Fibroblast of villous mesenchyme (primary cell): ENCODE results near the gene ZFHX3. TPM values are rescaled to one million over a fixed set of nuclear protein-coding genes. Genes with fewer than 3 reads are reported as not detected.
A peak's percentile ranks its signal among the peaks of the same experiment; 100 is the strongest.

Source experiments
- DNase-seq: peaks from one replicate; pipeline ENCODE4 v3.0.0-alpha.2; 2010; ENCODE audit warnings: low read depth
- H3K4me3 ChIP-seq: 2 replicates; pipeline ENCODE4 v1.5.1; 2011; ENCODE audit warnings: low read depth, mild to moderate bottlenecking, low read length
- total RNA-seq: library from RNA; depleted of rRNA; stranded (reverse); fragments of >200 nt; gene quantifications from 2 replicates; pipeline ENCODE4 v1.2.3, GENCODE V29; 2012
- TF ChIP-seq, protein P1 (sequence below): IDR thresholded peaks from 2 replicates; pipeline ENCODE4 v1.5.1; 2012; ENCODE audit warnings: low read depth, mild to moderate bottlenecking, low read length; ENCODE audit not compliant: insufficient read depth

Gene ZFHX3
- total RNA-seq, 1 donor: 3.9 TPM

DNA sequence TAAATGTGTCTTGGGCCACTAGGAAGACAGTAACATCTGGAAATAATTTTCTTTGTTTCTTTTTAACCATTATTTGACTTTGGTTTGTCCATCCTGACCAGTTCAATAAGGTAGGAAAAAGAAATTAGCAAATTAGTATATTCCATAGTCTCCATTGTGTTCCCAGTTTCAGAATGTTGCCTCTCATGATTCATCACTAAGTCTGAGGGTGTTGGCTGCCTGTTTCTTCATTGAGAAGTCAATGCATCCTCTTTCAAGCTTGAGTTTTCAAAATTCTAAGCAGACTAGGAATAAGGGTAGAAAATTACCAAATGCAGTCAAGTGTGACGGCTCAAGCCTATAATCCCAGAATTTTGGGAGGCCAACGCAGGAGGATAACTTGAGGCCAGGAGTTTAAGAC is 41.9 kb downstream of the ZFHX3 start:
- DNase-seq: no peak
- TF ChIP-seq, protein P1, sequence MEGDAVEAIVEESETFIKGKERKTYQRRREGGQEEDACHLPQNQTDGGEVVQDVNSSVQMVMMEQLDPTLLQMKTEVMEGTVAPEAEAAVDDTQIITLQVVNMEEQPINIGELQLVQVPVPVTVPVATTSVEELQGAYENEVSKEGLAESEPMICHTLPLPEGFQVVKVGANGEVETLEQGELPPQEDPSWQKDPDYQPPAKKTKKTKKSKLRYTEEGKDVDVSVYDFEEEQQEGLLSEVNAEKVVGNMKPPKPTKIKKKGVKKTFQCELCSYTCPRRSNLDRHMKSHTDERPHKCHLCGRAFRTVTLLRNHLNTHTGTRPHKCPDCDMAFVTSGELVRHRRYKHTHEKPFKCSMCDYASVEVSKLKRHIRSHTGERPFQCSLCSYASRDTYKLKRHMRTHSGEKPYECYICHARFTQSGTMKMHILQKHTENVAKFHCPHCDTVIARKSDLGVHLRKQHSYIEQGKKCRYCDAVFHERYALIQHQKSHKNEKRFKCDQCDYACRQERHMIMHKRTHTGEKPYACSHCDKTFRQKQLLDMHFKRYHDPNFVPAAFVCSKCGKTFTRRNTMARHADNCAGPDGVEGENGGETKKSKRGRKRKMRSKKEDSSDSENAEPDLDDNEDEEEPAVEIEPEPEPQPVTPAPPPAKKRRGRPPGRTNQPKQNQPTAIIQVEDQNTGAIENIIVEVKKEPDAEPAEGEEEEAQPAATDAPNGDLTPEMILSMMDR: no peak
- H3K4me3 ChIP-seq: no peak overlapping the region

DNA sequence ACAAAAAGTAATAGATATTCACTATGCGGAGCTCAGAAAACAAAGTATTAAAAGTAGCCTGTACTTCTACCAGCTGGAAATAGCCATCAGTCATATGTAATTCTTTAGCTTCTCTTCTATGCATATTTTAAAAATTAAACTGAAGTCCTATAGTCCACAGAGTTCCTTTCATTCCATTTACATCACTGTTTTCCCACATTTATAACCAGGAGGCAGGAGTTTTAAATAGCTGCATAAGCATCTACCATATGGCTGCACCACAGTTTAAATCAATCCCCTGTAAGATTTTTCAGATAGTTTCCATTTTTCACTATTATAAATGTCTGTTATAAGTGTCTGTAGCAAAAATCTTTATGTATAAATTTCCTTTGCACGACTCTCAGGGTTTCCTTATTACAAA is 45.1 kb downstream of the ZFHX3 start:
- TF ChIP-seq, protein P1: no peak
- no peak overlapping the region for H3K4me3 ChIP-seq
- DNase-seq: no peak

DNA sequence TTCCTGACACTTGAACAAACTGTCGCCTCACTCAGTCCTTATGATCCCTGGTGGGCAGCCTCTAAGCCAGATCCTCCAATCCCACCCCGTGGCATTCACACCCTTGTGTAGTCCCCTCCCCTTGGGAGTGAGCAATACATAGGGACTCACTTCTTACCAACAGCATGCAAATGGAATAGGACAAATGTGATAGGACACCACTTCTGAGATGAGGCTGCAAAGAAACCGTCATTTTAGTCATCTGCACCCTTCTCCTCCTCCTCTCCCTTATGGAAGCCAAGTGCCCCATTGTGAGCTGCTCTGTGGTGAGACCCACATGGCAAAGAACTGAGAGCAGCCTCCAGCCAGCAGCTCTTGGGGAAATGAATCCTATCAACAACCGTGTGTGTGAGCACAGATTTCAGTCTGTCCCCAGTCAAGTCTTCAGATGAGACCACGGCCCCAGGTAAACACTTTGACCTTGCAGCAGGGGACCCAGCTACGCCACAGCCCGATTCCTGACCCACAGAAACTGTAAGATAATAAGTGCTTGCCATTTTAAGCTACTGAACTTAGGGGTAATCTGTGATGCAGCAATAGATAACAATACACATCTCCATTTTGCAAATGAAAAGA is 46.9 kb downstream of the ZFHX3 start:
- no peak for DNase-seq
- TF ChIP-seq, protein P1: no peak
- H3K4me3 ChIP-seq: no peak overlapping the region

DNA sequence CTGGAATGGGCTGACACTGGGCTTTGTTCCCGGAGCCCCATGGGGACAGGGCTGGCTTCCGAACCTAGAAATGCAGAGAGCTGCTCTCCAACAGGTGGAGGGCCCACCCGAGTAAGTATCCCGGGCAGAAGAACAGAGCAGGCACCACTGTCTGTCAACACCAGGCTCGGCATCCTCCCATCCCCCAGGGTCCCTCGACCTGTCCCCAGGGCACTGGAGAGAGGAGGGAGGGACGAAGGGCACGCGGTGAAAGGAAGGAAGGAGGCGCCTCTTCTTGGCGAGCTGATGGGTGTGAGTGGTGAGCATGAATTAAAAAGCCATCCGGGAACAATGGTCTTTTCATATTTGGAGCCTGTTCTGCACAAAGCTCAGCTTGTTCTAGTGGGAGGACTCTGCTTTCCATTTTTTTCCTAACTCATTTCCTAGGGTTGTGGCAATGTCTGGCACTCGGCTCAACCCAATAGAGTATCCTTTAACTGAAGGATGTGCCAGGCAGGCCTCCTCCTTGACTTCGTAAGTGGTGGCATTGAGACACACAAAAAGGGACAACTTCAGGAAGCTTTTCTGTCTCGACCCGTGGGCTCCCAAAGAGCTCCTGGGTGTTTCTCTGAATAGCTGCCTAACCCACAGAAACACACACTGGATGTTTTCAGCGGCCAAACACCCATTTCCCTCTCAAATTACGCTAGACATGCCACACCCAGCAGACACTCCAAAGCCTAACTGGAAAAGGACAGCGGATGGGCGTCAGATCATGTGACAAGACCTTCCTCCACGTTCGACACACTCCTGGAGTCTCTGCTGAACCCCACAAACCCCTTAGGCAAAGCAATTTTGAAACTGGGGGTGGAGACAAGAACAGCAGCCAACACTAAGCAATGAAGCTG is 47.7 kb downstream of the ZFHX3 start:
- DNase-seq: no peak
- no peak overlapping the region for H3K4me3 ChIP-seq
- TF ChIP-seq, protein P1: no peak

DNA sequence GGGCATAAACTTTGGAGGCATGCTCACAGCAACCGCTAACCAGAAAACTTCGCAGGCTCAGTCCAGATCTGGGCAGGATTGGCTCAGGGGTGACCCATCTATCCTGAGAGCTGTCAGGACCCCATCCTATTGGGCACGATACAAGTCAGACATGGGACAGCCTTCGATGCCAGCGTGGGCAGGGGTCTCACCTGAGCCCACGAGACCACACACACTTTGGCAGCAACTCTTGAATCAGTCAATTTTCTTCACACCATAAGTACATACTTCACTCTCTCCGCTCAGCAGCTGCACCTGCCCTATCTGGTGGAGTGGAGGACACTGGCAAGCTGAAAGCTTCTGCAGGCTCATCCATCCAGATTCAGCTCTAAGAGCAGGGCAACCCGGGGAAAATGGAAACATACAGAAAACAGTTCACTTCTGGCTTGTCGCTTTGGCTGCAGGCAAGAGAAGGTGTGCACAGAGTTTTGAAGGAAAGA is 48.3 kb downstream of the ZFHX3 start:
- no peak for DNase-seq
- no peak overlapping the region for H3K4me3 ChIP-seq
- TF ChIP-seq, protein P1: no peak

DNA sequence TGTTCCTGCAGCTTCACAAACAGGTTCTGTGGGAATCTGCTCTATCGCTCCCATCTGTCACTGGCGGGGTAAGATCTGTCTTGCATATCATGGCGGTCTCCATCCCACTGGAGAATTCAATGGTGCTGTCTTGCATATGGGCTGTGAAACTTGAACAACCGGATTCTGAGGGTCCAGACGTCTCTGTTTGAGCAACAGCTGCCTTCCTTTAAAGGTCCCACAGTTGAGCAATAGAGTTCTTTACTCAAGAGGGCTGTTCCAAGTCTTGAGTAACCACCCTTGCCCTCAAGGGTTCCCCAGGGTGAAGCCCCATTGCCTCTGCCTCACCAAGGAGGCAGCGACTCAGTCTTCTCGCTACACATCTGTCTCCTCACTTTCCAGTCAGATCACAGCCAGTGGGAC is 50.8 kb downstream of the ZFHX3 start:
- TF ChIP-seq, protein P1: no peak

More for the DNA sequence above, 50.8 kb downstream of the ZFHX3 start:
- DNase-seq: peak; percentile 86
- H3K4me3 ChIP-seq: no peak overlapping the region
